ENCODE results near the gene HTATIP2. TPM values are rescaled to one million over a fixed set of nuclear protein-coding genes. Genes with fewer than 3 reads are reported as not detected.

Gene HTATIP2
- total RNA-seq, 1 experiment from 2014 or later = 48.3 TPM

GRCh38 chr11:20351751-20352262 is 11.7 kb upstream of the HTATIP2 start:
- H3K4me3 ChIP-seq (ENCODE audit: low read length) = no peak overlapping the region
- no peak overlapping the region for H3K27ac ChIP-seq (ENCODE audit: low read length)
- H3K4me1 ChIP-seq (ENCODE audit: insufficient read depth, low read length) = no peaks in the 10 kb centered on the region
- H3K9ac ChIP-seq (ENCODE audit: low read length) = no peak overlapping the region
- TF ChIP-seq CTCF (conservative IDR thresholded peaks at IDR 0.05; ENCODE audit: low read depth, low read length) = no peak
- TF ChIP-seq EZH2phosphoT487 (IDR thresholded peaks at IDR 0.05; ENCODE audit: borderline replicate concordance, low read length) = no peak
- no peak for TF ChIP-seq EZH2 (IDR thresholded peaks at IDR 0.05; ENCODE audit: low read length, unreplicated experiment)
- CTCF ChIA-PET = interaction anchor here (0.6 to 0.7 kb wide), 2 partner anchors 156 to 510 kb away, joined by 3 to 8 read pairs; no protein-coding TSS in a partner anchor
- no TSS peak for BruUV-seq (replicated peaks)
- H3K9me3 ChIP-seq (ENCODE audit: low read length) = no peaks in the 10 kb centered on the region
- no peak overlapping the region for H2AFZ ChIP-seq (ENCODE audit: low read length)
- no peaks in the 10 kb centered on the region for H3K36me3 ChIP-seq (ENCODE audit: low read depth, low read length)
- no peaks in the 10 kb centered on the region for H4K20me1 ChIP-seq (ENCODE audit: low read length)
- peaks cover 11% of the 10 kb centered on the region; the same call in 1 of the 2 replicates for H3K27me3 ChIP-seq (ENCODE audit: low read length)
- POLR2A ChIA-PET (ENCODE audit: unreplicated experiment) = no interaction called here
- ATAC-seq (no peak), DNase-seq (no peak)
- no peak overlapping the region for H3K4me2 ChIP-seq (ENCODE audit: low read length)
- intact Hi-C loops (cut with micrococcal nuclease) = no loop called here
- no peaks in the 10 kb centered on the region for H3F3A ChIP-seq (ENCODE audit: low read length, unreplicated experiment)
- no peaks in the 10 kb centered on the region for H3K9me2 ChIP-seq (replicated peaks; ENCODE audit: low read length)
- no peaks in the 10 kb centered on the region for H3K79me2 ChIP-seq (ENCODE audit: low read length)

- ATAC-seq (peak; percentile 60), DNase-seq (peak; percentile 65)
- Histone ChIP-seq H3K36me3 (ENCODE audit: low read depth, low read length) (no peaks in the 10 kb centered on the region), H3F3A (ENCODE audit: low read length, unreplicated experiment) (no peaks in the 10 kb centered on the region), H3K4me3 (ENCODE audit: low read length) (no peak overlapping the region; the same call in 1 of the 2 replicates), H3K9ac (ENCODE audit: low read length) (no peak overlapping the region), H3K4me1 (ENCODE audit: insufficient read depth, low read length) (peaks cover 6% of the 10 kb centered on the region), H4K20me1 (ENCODE audit: low read length) (no peaks in the 10 kb centered on the region), H3K27me3 (ENCODE audit: low read length) (peaks cover 3% of the 10 kb centered on the region; the same call in 1 of the 2 replicates), H3K27ac (ENCODE audit: low read length) (no peak overlapping the region), H3K4me2 (ENCODE audit: low read length) (peak overlapping the region; percentile 66), H2AFZ (ENCODE audit: low read length) (peak overlapping the region; percentile 52), H3K79me2 (ENCODE audit: low read length) (no peaks in the 10 kb centered on the region), H3K9me3 (ENCODE audit: low read length) (no peaks in the 10 kb centered on the region), H3K9me2 (replicated peaks; ENCODE audit: low read length) (no peaks in the 10 kb centered on the region)
- TF ChIP-seq EZH2phosphoT487 (IDR thresholded peaks at IDR 0.05; ENCODE audit: borderline replicate concordance, low read length) = no peak
- peak; percentile 86 for TF ChIP-seq CTCF (conservative IDR thresholded peaks at IDR 0.05; ENCODE audit: low read depth, low read length)
- TF ChIP-seq EZH2 (IDR thresholded peaks at IDR 0.05; ENCODE audit: low read length, unreplicated experiment) = no peak
- no TSS peak for BruUV-seq (replicated peaks)
- CTCF ChIA-PET = interaction anchor here (0.6 to 1.5 kb wide), 4 partner anchors 13 to 226 kb away, joined by 3 to 6 read pairs (median 4); no protein-coding TSS in a partner anchor
- POLR2A ChIA-PET (ENCODE audit: unreplicated experiment) = no interaction called here
- intact Hi-C loops (cut with micrococcal nuclease) = loop anchor here (1.0 kb wide), 1 partner anchor 110 kb away; no protein-coding TSS in a partner anchor
These were observed 9.6 kb upstream of the HTATIP2 start for GRCh38 chr11:20353829-20354434.
